Prostate gland (tissue), 2 donors: Measurements from ENCODE around the gene EXD1. TPM values are rescaled to one million over a fixed set of nuclear protein-coding genes. Genes with fewer than 3 reads are reported as not detected.
"Not testable (repeated sequence)": the region's sequence is repeated elsewhere in the genome, so short reads cannot be mapped to it uniquely, and the experiment has no call there.

Experiments
- DNase-seq: peaks from one replicate; pipeline ENCODE4 v3.0.0-alpha.2; 2019; ENCODE audit warnings: low spot score
- H3K27ac ChIP-seq, 2 donors: fragments of 200-600 bp; sonication (generic); 2 replicates each; pipeline ENCODE4 v1.5.1; 2017 to 2019
- H3K27me3 ChIP-seq: fragments of 200-600 bp; sonication (generic); replicated peaks from 2 replicates; pipeline ENCODE4 v1.5.1; 2019; ENCODE audit not compliant: insufficient read depth
- H3K36me3 ChIP-seq, 2 donors: fragments of 200-600 bp; sonication (generic); 1 replicate in 1 of 2; 2 replicates in 1 of 2; pipeline versions ENCODE4 v1.5.1 to v1.8.1; 2017 to 2019
- H3K4me1 ChIP-seq: fragments of 200-600 bp; sonication (generic); replicated peaks from 2 replicates; pipeline ENCODE4 v1.5.1; 2019
- H3K4me3 ChIP-seq, 2 donors: fragments of 200-600 bp; sonication (generic); 2 replicates each; pipeline ENCODE4 v1.5.1; 2017 to 2019
- H3K9me3 ChIP-seq: fragments of 200-600 bp; sonication (generic); 2 replicates; pipeline ENCODE4 v1.5.1; 2017
- POLR2A ChIP-seq: fragments of 450-650 bp; IDR thresholded peaks from one replicate; pipeline ENCODE4 v1.6.1; 2016; ENCODE audit warnings: antibody characterized with exemption, mild to moderate bottlenecking
- POLR2AphosphoS5 ChIP-seq: sonication (generic); formaldehyde crosslinking; IDR thresholded peaks from one replicate; pipeline ENCODE4 v1.6.1; 2017; ENCODE audit warnings: antibody characterized with exemption
- WGBS: methylation state at CpG from one replicate; pipeline ENCODE4 v1.1.5; 2018; 5-methylcytosine and 5-hydroxymethylcytosine counted together
- intact Hi-C: fragments of 100-400 bp; cut with DNase I; formaldehyde crosslinking; loops from one replicate; pipeline ENCODE4 v1.14.2; 2022
- total RNA-seq, 2 donors: library from RNA; depleted of rRNA; stranded (reverse); fragments of >200 nt; gene quantifications; one replicate each; pipeline ENCODE4 v1.1.0, GENCODE V29; 2016
- TF ChIP-seq, protein P1 (sequence below), 4 experiments: fragments of 200-600 bp in 2 of 4; fragments of 450-650 bp in 2 of 4; sonication (generic) in 2 of 4; IDR thresholded peaks; 1 replicate in 3 of 4; 2 replicates in 1 of 4; pipeline ENCODE4 v1.5.1; 2016 to 2019; ENCODE audit warnings: antibody characterized with exemption in 4 of 4, mild to moderate bottlenecking in 2 of 4, moderate library complexity in 2 of 4

The EXD1 gene
- total RNA-seq, 2 donors from 2014 or later: 5.3 TPM; not detected in 1

DNA sequence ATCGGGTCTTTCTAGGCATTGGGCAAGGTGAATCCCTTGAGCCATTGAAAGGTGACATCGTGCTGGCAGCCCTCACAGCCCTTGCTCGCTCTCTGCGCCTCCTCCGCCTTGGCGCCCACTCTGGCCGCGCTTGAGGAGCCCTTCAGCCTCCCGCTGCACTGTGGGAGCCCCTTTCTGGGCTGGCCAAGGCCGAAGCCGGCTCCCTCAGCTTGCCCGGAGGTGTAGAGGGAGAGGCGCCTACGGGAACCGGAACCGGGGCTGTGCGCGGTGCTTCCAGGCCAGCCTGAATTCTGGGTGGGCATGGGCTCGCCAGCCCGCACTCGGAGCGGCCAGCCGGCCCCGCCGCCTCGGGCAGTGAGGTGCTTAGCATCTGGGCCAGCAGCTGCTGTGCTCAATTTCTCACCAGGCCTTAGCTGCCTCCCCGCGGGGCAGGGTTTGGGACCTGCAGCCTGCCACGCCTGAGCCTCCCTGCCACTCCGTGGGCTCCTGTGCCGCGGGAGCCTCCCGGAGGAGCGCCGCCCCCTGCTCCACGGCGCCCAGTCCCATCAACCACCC, 79.0 kb downstream of the EXD1 start:
- 97% methylated on average over 37 of the region's 37 CpGs for WGBS
- Histone ChIP-seq H3K27me3 (no peaks in the 10 kb centered on the region), H3K4me3 (no peak overlapping the region), H3K27ac (no peak overlapping the region), H3K9me3 (no peaks in the 10 kb centered on the region), H3K36me3 (no peaks in the 10 kb centered on the region), H3K4me1 (no peaks in the 10 kb centered on the region)
- TF ChIP-seq, protein P1, sequence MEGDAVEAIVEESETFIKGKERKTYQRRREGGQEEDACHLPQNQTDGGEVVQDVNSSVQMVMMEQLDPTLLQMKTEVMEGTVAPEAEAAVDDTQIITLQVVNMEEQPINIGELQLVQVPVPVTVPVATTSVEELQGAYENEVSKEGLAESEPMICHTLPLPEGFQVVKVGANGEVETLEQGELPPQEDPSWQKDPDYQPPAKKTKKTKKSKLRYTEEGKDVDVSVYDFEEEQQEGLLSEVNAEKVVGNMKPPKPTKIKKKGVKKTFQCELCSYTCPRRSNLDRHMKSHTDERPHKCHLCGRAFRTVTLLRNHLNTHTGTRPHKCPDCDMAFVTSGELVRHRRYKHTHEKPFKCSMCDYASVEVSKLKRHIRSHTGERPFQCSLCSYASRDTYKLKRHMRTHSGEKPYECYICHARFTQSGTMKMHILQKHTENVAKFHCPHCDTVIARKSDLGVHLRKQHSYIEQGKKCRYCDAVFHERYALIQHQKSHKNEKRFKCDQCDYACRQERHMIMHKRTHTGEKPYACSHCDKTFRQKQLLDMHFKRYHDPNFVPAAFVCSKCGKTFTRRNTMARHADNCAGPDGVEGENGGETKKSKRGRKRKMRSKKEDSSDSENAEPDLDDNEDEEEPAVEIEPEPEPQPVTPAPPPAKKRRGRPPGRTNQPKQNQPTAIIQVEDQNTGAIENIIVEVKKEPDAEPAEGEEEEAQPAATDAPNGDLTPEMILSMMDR (IDR thresholded peaks at IDR 0.05): no peak
- no peak for TF ChIP-seq POLR2AphosphoS5
- TF ChIP-seq POLR2A: no peak
- intact Hi-C loops: no loop called here
- no peak for DNase-seq

DNA sequence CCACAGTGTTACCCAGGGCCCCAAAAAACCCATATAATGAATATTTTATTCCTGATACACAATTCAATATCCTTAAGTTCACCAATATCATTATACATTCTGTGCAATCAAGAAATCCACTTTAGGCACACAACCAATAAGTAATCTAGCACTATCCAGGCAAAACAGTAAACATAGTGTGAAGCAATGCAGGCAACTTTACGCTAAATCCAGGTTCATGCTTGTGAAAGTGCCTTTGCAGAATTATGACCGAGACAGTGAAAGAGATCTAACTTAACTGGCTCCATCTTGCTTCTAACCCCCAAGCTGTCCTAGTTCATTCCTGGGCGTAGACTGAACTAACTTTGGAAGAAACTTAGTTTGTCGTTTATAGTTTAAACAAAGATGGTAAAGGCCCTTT, 80.3 kb downstream of the EXD1 start:
- intact Hi-C loops: no loop called here
- Histone ChIP-seq H3K4me3 (no peak overlapping the region), H3K9me3 (no peaks in the 10 kb centered on the region), H3K27me3 (no peaks in the 10 kb centered on the region), H3K27ac (no peak overlapping the region), H3K36me3 (no peaks in the 10 kb centered on the region), H3K4me1 (no peaks in the 10 kb centered on the region)
- WGBS: 60% methylated on average over 4 of the region's 4 CpGs
- DNase-seq: no peak
- TF ChIP-seq, protein P1 (IDR thresholded peaks at IDR 0.05): no peak
- no peak for TF ChIP-seq POLR2A

GRCh38 chr15:41148065-41148464, 82.5 kb downstream of the EXD1 start:
- no peak for DNase-seq
- H3K4me3 ChIP-seq: no peak overlapping the region
- TF ChIP-seq, protein P1 (IDR thresholded peaks at IDR 0.05): no peak
- TF ChIP-seq POLR2A (no peak), POLR2AphosphoS5 (no peak)
- intact Hi-C loops: no loop called here
- H3K36me3 ChIP-seq: no peaks in the 10 kb centered on the region
- no peaks in the 10 kb centered on the region for H3K9me3 ChIP-seq
- H3K27ac ChIP-seq: no peak overlapping the region
- 80% methylated on average over 2 of the region's 2 CpGs for WGBS
- H3K4me1 ChIP-seq: no peaks in the 10 kb centered on the region
- no peaks in the 10 kb centered on the region for H3K27me3 ChIP-seq

DNA sequence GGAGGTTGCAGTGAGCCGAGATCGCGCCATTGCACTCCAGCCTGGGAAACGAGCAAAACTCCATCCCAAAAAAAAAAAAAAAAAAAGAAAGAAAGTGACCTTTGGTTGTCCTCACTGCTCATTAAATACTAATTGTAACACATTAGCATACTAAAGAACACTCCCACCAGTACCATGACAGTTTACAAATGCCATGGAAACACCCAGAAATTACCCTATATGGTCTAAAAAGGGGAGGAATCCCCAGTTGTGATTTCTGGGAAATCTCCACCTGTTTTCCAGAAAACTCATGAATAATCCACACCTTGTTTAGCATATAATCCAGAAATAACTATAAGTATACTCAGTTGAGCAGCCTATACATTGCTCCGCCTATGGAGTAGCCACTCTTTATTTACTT, 90.9 kb downstream of the EXD1 start:
- Histone ChIP-seq H3K4me3 (no peak overlapping the region), H3K4me1 (no peaks in the 10 kb centered on the region), H3K9me3 (no peaks in the 10 kb centered on the region), H3K27ac (no peak overlapping the region), H3K27me3 (no peaks in the 10 kb centered on the region), H3K36me3 (no peaks in the 10 kb centered on the region)
- TF ChIP-seq POLR2AphosphoS5: no peak
- no peak for TF ChIP-seq POLR2A
- TF ChIP-seq, protein P1 (IDR thresholded peaks at IDR 0.05): no peak
- intact Hi-C loops: no loop called here
- 85% methylated on average over 5 of the region's 5 CpGs for WGBS
- no peak for DNase-seq

DNA sequence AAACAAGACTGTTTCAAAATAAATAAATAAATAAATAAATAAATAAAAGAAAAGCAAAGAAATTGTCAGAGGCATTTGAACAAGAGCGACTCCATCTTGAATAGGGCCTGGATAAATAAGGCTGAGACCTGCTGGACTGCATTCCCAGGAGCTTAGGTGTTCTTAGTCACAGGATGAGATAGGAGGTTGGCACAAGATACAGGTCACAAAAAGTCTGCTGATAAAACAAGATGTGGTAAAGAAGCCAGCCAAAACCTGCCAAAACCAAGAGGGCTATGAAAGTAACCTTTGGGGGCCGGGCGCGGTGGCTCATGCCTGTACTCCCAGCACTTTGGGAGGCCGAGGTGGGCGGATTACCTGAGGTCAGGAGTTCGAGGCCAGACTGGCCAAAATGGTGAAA, 91.4 kb downstream of the EXD1 start:
- H3K36me3 ChIP-seq, H3K4me3 ChIP-seq, H3K27ac ChIP-seq, H3K27me3 ChIP-seq, intact Hi-C loops, H3K9me3 ChIP-seq, H3K4me1 ChIP-seq: not testable (repeated sequence)
- 80% methylated on average over 7 of the region's 7 CpGs for WGBS
- DNase-seq: peak; percentile 28
- peak; percentile 29 for TF ChIP-seq POLR2AphosphoS5

GRCh38 chr15:41135580-41135979, 95.0 kb downstream of the EXD1 start:
- H3K9me3 ChIP-seq, H3K27ac ChIP-seq, H3K27me3 ChIP-seq, DNase-seq, H3K4me3 ChIP-seq, intact Hi-C loops, H3K4me1 ChIP-seq, H3K36me3 ChIP-seq: not testable (repeated sequence)
- WGBS: 77% methylated on average over 6 of the region's 6 CpGs
